ENCODE results near the gene SLC25A43. TPM values are rescaled to one million over a fixed set of nuclear protein-coding genes. Genes with fewer than 3 reads are reported as not detected.
"Not testable (repeated sequence)": the region's sequence is repeated elsewhere in the genome, so short reads cannot be mapped to it uniquely, and the experiment has no call there.

SLC25A43 gene
- total RNA-seq (2014; rRNA removed; shearing (Covaris generic)) = 21.5 and 22.0 TPM in 2 replicates

DNA sequence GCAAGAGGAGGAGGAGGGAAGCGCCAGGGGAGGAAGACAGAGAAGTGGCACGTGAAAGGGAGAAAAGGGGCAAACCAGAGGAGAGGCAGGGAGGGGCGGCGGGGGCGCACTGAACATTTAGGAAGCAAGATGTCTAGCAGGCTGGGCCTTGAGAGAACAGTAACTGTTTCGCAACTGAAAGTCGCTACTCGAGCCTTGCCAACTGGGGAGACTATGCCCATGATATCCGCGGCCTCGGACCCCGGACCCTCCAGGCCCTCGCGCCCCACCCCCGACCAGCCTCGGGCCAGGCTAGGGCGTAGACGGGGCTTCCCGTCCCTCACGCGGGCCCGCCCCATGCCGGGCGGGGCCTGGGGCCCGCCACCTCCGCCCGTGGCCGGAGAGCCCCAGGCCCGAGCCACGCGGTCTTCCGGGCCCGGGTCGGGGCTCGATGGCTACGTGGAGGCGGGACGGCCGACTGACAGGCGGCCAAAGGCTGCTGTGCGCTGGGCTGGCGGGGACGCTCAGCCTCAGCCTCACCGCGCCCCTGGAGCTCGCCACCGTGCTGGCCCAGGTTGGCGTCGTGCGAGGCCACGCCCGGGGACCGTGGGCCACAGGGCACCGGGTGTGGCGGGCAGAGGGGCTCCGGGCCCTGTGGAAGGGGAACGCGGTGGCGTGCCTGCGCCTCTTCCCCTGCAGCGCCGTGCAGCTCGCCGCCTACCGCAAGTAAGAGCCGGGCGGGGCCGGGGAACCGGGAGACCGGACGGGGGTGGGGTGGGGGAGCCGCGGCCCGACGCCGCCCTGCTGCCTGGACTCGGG, at the start of gene SLC25A43:
SLC25A43 (plus strand) TSS at position 363 of the 798 bp plus-strand sequence; CDS start at position 431, 68 bp downstream.
- DNase-seq (ENCODE audit: low spot score) = no peak

DNA sequence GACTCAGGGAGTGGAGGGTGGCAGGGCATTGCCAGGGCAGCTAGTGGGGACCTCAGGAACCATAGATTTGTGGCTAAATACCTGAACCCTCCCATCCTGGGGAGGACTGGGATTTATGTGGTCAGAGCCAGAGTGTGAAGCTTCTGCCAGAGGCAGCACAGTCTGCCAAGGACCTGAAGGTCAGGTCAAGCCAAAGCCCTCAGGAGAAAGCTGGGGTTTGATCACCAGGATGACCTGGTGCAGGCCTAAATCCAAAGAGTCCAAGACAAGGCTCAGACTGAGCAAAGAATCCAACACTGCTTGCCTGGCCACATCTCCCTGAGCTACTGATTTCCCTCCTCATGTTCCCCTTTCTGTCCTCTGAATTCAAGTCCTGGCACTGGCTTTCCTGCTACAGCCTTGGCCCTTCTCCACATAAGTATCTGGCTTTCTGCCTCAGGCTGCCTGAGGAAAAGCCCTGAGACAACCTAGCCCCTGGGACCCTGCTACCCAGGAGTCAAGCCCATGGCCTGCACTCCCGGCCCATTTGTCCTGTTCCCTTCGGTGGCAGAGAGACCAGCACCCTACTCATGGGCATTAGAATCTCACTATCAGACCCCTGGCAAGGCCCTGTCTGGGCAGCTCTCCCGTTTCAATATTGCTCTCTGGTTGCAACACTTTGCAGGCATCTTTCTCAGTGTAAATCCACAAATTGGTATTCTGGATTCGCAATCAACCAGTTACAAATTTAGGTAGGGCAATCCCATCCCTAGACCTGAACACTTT, 39.3 kb upstream of the SLC25A43 start:
- DNase-seq (ENCODE audit: low spot score) = no peak

DNA sequence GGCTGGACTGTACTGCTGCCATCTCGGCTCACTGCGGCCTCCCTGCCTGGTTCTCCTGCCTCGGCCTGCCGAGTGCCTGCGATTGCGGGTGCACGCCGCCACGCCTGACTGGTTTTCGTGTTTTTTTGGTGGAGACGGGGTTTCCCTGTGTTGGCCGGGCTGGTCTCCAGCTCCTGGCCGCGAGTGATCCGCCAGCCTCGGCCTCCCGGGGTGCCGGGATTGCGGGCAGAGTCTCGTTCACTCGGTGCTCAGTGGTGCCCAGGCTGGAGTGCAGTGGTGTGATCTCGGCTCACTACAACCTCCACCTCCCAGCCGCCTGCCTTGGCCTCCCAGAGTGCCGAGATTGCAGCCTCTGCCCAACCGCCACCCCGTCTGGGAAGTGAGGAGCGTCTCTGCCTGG, 37.7 kb upstream of the SLC25A43 start:
- not testable (repeated sequence) for DNase-seq (ENCODE audit: low spot score)

DNA sequence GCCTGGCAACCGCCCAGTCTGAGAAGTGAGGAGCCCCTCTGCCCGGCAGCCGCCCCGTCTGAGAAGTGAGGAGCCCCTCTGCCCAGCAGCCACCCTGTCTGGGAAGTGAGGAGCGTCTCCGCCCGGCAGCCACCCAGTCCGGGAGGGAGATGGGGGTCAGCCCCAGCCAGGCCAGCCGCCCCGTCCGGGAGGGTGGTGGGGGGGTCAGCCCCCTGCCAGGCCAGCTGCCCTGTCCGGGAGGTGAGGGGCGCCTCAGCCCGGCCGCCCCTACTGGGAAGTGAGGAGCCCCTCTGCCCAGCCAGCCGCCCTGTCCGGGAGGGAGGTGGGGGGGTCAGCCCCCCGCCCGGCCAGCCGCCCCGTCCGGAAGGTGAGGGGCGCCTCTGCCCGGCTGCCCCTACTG, 37.1 kb upstream of the SLC25A43 start:
- DNase-seq (ENCODE audit: low spot score) = not testable (repeated sequence)

DNA sequence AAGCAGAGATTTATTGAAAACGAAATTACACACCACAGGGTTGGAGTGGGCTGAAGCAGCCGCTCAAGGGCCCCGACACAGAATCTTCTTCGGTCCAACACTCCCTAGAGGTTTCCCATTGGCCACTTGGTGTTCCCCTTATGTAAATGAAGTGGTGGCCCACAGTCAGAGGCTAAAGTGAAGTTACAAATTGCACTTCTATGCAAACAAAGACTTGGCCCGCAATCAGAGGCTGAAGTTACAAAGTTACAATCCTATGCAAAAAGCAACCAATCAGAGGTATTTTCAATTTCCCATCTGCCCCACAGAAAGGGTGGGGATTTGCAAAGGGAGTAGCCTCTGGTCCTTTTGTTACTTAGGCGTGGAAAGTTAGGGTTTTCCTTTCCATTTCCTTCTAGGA, 35.7 kb upstream of the SLC25A43 start:
- DNase-seq (ENCODE audit: low spot score) = no peak

DNA sequence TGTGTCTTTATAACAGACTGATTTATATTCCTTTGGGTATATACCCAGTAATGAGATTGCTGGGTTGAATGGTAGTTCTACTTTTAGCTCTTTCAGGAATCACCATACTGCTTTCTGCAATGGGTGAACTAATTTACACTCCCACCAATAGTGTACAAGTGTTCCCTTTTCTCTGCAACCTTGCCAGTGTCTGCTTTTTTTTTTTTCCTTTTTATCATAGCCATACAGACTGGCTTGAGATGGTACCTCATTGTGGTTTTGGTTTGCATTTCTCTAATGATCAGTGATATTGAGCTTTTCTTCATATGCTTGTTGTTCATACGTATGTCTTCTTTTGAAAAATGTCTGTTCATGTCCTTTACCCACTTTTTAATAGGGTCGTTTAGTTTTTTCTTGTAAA, 27.3 kb upstream of the SLC25A43 start:
- not testable (repeated sequence) for DNase-seq (ENCODE audit: low spot score)

DNA sequence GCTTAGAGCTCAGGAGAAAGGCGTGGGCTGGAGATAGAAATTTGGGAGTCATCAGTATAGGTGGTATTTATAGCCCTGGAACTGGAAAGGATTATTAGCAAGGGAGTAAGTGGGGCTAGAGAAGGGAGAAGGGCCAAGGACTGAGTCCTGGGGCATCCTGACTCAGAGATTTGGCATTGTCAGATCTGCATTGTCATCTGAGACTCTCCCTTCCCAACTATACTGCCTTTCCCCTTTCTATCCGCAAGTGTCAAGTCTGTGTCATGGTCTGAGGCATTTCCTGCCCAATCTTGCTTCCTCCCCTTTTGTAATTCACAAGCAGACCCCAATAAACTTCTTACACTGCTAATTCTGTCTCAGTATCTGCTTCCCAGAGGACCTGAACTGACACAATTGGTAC, 24.4 kb upstream of the SLC25A43 start:
- DNase-seq (ENCODE audit: low spot score) = no peak

DNA sequence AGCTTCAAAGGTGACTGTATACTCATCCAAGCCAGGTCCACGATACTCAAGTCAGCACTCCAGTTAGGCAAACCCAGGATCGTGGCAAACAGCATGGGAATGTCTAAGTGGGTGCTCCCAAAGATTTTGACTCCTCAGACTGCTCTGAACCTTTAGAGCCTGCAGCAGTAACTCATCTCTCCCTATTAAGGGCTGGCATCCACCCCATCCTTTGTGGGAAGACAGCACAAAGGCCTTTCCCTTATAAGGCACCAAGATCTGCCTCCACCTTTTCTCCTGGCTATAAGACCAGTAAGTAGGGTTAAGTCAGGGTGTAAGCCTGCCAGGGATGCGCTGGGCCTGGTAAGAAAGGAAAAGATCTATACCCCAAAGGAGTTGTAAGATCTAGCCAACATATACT, 23.6 kb upstream of the SLC25A43 start:
- DNase-seq (ENCODE audit: low spot score) = no peak

DNA sequence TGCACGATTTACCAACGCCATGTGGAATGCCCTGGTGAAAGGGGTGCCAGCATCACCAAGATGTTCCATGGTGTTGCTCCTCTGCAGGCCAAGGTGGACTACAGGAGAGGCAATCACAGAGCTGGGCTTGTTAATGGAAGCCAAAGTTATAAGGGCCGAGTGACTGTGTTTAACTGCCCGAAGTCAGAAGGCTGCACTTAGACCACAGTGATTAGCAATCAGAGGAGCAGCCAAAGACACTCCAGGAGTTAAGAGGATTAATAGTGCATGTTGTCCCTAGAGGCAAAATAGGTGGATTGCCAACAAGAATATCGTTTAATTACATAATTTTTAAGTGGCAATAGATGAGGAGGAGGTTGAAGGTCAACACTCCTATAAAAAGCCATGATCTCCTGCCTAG, 22.8 kb upstream of the SLC25A43 start:
- DNase-seq (ENCODE audit: low spot score) = no peak

DNA sequence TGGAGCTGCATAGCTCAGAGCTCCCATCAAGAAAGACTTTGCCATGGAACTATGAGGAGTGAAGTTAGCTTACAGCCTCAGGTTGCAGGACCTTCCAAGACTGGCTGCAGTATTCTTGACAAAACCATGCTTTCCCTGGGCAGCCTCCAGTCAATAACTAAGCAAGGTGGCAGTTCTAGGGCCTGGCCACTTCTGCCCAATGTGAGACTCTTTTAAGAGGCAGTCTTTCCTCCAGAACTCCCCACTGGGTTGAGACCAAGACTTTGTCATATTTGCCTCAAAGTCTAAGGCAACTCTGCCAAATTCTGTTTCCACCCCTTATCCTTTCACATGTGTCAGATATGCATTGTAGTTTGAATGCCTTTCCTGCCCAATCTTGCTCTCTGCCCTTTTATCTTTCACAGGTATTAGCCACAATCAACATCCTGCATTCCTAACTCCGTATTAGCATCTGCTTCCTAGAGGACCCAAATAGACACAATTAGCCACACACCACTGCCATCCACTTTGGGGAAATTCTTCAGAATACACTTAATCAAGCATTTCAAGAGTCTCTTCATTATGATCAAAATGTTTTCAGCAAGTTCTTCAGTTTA, 17.7 kb upstream of the SLC25A43 start:
- no peak for DNase-seq (ENCODE audit: low spot score)

DNA sequence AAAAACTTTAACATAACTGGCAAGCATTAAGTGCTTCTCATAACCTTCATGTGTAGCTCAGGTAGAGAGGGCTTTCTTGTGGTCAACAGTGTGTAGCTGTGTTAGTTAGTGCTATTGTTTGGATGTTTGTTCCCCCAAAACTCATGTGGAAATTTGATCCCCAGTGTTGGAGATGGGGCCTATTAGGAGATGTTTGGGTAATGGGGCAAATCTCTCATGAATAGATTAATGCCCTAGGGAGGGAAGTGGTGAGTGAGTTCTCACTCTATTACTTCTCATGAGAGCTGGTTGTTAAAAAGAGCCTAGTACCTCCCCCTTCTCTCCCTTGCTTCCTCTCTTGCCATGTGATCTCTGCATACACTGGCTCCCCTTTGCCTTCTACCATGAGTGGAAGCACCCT, 16.5 kb upstream of the SLC25A43 start:
- DNase-seq (ENCODE audit: low spot score) = no peak

DNA sequence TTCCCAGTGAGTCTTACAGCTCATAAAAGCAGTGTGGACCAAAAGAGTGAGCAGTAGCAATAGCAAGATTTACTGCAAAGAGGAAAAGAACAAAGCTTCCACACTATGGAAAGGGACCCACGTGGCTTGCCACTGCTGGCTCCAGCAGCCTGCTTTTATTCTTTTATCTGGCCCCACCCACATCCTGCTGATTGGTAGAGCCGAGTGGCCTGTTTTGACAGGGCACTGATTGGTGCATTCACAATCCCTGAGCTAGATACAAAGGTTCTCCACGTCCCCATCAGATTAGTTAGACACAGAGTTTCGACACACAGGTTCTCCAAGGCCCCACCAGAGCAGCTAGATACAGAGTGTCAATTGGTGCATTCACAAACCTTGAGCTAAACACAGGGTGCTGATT, 12.5 kb upstream of the SLC25A43 start:
- not testable (repeated sequence) for DNase-seq (ENCODE audit: low spot score)

DNA sequence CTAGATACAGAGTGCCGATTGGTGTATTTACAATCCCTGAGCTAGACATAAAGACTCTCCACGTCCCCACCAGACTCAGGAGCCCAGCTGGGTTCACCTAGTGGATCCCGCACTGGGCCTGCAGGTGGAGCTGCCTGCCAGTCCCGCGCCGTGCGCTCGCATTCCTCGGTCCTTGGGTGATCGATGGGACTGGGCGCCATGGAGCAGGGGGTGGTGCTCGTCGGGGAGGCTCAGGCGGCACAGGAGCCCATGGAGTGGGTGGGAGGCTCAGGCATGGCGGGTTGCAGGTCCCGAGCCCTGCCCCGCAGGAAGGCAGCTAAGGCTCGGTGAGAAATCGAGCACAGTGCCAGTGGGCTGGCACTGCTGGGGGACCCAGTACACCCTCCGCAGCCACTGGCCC, 11.7 kb upstream of the SLC25A43 start:
- DNase-seq (ENCODE audit: low spot score) = not testable (repeated sequence)

DNA sequence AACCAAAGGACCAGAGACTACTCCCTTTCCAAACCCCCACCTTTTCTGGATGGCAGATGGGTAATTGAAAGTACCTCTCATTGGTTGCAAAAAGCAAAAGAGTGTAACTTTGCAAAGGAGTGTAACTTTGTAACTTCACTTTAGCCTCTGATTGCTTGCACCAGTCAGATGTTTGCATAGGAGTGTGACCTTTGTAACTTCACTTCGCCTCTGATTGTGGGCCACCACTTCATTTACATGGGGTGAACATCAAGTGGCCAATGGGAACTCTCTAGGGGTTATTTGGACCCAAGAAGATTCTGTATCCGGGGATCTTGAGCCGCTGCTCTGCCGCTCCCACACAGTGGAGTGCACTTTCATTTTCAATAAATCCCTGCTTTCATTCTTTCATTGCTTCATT, 9.9 kb upstream of the SLC25A43 start:
- no peak for DNase-seq (ENCODE audit: low spot score)

DNA sequence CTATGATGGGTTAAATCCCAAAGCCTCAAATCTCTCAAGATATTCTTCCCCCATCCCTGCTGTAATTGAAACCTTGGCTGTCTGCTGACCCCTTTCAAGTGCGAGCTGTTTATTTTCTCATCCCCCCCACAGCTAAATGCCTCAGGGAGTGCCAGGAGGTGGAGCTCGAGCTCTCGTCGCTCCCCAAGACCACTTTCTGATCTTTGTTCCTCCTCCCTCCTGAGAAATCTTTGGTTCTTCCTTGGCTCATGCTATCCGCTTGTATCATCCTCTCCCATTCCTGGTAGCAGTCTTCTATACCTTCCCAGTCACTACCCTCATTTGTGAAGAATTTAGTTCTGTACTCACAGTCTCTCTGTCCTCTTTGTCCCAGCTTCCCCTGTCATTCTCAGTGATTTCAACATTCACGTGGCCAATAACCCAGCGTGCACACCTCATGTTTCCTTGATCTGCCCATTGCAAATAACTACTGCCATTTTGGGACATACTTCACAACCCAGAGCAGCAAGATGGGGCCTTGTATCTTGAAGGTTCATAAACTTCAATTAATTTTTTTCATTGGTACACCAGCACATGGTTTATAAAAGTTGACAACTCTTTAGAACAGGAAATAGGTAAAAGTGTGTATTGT, 9.2 kb upstream of the SLC25A43 start:
- no peak for DNase-seq (ENCODE audit: low spot score)

DNA sequence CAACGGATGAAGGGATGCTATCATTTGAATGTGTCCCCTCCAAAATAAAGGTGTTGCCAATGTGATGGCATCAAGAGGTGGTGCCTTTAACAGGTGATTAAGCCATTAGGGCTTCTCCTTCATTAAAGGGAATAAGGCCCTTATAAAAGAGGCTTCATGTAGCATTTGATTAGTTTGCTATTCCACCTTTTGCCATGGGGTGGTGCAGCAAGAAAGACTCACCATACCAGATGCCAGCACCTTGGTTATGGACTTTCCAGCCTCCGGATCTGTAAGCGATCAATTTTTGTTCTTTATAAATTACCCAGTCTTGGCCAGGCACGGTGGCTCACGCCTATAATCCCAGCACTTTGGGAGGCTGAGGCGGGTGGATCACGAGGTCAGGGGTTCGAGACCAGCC, 7.9 kb upstream of the SLC25A43 start:
- DNase-seq (ENCODE audit: low spot score) = peak; percentile 21

DNA sequence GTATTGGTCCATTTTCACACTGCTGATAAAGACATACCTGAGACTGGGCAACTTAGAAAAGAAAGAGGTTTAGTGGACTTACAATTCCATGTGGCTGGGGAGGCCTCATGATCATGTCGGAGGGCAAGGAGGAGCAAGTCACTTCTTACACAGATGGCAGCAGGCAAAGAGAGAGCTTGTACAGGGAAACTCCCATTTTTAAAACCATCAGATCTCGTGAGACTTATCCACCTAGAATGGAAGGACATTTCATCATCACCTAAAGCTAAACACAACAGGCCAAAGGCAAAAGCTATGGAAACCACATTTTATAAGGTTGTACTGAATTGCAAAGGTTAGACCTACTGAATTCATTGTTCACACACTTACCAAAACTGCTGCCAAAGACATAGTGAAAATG, 6.0 kb upstream of the SLC25A43 start:
- no peak for DNase-seq (ENCODE audit: low spot score)

DNA sequence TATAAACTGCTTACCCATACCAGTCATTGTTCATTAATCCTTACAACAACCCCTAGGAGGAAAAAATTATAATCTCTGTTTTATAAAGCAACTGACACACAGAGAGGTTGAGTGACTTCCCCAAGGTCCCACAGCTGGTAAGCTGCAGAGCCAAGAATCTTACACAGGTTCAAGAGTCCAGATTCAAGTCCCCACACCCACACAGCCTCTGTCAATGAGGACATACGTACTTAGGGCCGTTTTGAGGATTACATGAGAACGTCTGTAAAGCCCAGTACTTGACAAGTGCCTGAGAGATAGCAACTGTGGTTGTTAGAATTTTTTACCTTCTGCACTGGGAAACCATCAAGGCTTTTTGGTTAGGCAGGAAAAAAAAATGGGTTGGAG, 556 bp upstream of the SLC25A43 start:
- no peak for DNase-seq (ENCODE audit: low spot score)

DNA sequence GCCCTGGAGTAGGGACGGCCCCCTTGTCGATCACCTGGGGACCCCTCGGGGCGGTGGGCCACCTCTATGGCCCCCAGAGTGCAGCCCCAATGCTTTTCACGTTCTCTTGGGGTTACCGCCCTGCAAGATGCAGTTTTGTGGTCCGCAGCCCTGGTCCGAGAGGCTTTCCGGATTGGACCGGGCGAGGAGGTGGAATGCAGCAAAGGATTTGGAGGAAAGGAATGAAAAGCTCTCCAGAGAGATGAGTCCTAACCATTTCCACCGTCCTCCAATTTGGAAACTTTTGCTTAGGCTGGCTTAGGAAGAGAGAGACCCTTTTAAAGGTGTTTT, 601 bp downstream of the SLC25A43 start:
- DNase-seq (ENCODE audit: low spot score) = no peak

DNA sequence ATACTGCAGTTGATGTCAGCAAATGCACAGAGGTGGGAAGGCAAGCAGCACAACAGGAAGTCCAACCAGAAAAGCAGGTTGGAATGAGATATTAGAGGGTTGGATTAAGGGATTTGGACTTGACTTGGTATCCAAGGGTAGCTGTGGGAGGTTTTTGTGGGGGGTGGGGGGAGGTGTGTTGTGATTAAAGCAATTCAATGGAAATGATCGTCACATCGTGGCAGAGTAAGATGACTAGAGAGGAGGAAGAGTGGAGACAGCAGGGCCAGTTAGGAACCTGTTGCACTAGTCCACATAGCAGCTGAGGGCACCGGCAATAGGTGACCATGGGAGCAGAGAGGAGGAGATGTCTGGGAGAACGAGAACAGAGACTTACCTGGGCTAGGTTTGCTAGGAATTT, 2.4 kb downstream of the SLC25A43 start:
- no peak for DNase-seq (ENCODE audit: low spot score)

DNA sequence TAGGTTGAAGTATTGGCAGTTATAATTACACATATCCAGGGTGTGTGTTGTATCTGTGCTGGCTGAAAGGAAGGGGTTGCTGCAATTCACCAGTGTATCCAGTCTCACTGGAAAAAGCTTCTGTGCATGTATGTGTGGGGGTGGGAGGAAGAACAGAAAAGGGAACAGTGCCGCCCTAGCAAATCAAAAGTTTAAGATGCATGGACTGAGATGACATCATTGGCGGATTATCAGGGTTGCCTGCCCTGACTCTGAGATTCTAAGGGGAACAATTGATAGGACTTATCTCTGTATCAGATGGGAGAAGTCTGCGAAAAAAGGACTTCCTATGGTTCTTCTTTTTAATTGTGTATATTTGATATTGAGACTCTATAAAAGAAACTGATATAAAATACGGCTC, 3.5 kb downstream of the SLC25A43 start:
- DNase-seq (ENCODE audit: low spot score) = no peak

DNA sequence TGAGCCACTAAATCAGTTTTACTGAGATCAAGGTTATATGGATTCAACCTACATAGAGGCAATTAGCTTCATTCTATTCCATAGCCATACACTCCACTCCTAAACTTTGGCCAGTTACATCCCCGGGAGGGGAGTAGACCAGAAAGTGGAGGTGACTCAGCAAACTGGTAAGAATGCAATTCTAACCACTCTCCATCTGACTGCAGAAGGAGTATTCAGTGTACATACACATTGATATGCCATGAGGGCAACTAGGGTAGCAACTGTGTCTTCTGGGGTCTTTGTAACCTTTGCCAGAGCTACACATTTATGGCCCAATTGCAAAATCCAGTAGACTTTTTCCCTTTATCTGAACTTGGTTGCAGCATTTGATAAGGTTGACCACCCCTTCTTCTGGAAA, 7.6 kb downstream of the SLC25A43 start:
- no peak for DNase-seq (ENCODE audit: low spot score)

DNA sequence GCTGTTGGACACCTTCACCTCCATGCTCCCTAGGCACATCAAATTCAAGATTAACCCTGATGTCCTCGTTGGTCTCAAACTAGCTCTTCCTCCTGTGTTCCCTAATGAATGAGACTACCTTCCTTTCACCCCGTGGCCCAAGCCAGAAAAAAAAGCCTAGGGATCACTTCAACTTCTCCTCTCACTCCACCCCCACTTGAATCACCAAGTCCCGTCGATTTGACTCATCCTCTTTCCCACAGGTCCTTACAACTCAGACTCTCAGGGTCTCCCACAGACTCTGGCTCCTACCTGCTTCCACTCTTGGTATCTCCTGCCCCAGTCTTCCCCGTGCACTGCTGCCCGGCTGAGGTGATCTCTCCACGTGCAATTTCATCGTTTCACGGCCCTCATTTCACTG, 8.5 kb downstream of the SLC25A43 start:
- DNase-seq (ENCODE audit: low spot score) = no peak

All from H4 (cell line).